Parathyroid adenoma (tissue), 2 donors: ENCODE measurements around the gene LAD1.

Source experiments
- H2AFZ ChIP-seq: fragments of 300-600 bp; sonication (generic); one replicate; pipeline ENCODE4 v1.7.0; 2017; ENCODE audit warnings: antibody characterized with exemption, mild to moderate bottlenecking
- H3K27ac ChIP-seq: fragments of 300-600 bp; sonication (generic); one replicate; pipeline ENCODE4 v1.7.0; 2017
- H3K27me3 ChIP-seq: fragments of 300-600 bp; sonication (generic); one replicate; pipeline ENCODE4 v1.7.0; 2017; ENCODE audit warnings: low read length; ENCODE audit not compliant: control insufficient read depth, insufficient read depth
- H3K36me3 ChIP-seq: fragments of 300-600 bp; sonication (generic); one replicate; pipeline ENCODE4 v1.7.0; 2017; ENCODE audit warnings: low read length; ENCODE audit not compliant: control insufficient read depth, insufficient read depth
- H3K4me1 ChIP-seq: fragments of 300-600 bp; sonication (generic); one replicate; pipeline ENCODE4 v1.7.0; 2017; ENCODE audit warnings: control low read depth
- H3K4me2 ChIP-seq: fragments of 300-600 bp; sonication (generic); one replicate; pipeline ENCODE4 v1.7.0; 2017; ENCODE audit warnings: low read length
- H3K4me3 ChIP-seq: fragments of 300-600 bp; sonication (generic); one replicate; pipeline ENCODE4 v1.7.0; 2017; ENCODE audit warnings: low read depth, low read length
- H3K79me2 ChIP-seq: fragments of 300-600 bp; sonication (generic); one replicate; pipeline ENCODE4 v1.7.0; 2017; ENCODE audit warnings: control low read depth
- H3K9ac ChIP-seq: fragments of 300-600 bp; sonication (generic); one replicate; pipeline ENCODE4 v1.7.0; 2017; ENCODE audit warnings: mild to moderate bottlenecking
- H3K9me3 ChIP-seq: fragments of 300-600 bp; sonication (generic); one replicate; pipeline ENCODE4 v1.7.0; 2017; ENCODE audit warnings: low read length; ENCODE audit not compliant: control insufficient read depth
- CTCF ChIP-seq: fragments of 300-600 bp; sonication (generic); IDR thresholded peaks from one replicate; pipeline ENCODE4 v1.7.0; 2017; ENCODE audit warnings: antibody characterized with exemption, mild to moderate bottlenecking
- donor health status: primary hyperparathyroidism.

LAD1 gene

GRCh38 chr1:201370500-201370899 is 28.6 kb downstream of the LAD1 start:
- Histone ChIP-seq H3K9me3 (no peaks in the 10 kb centered on the region), H2AFZ (no peak overlapping the region), H3K27ac (no peak overlapping the region), H3K9ac (no peak overlapping the region), H3K79me2 (no peaks in the 10 kb centered on the region), H3K4me2 (no peak overlapping the region), H3K27me3 (no peaks in the 10 kb centered on the region), H3K4me1 (no peaks in the 10 kb centered on the region), H3K4me3 (no peak overlapping the region), H3K36me3 (no peaks in the 10 kb centered on the region)
- no peak for TF ChIP-seq CTCF

GRCh38 chr1:201369209-201369608 is 29.9 kb downstream of the LAD1 start:
- Histone ChIP-seq H3K4me1 (no peaks in the 10 kb centered on the region), H2AFZ (no peak overlapping the region), H3K4me3 (no peak overlapping the region), H3K9ac (no peak overlapping the region), H3K27ac (no peak overlapping the region), H3K9me3 (no peaks in the 10 kb centered on the region), H3K4me2 (no peak overlapping the region), H3K79me2 (no peaks in the 10 kb centered on the region), H3K27me3 (no peaks in the 10 kb centered on the region), H3K36me3 (no peaks in the 10 kb centered on the region)
- no peak for TF ChIP-seq CTCF

GRCh38 chr1:201366696-201367095 is 32.4 kb downstream of the LAD1 start:
- Histone ChIP-seq H3K4me2 (no peak overlapping the region), H3K27ac (no peak overlapping the region), H3K9ac (no peak overlapping the region), H3K79me2 (no peaks in the 10 kb centered on the region), H3K9me3 (no peaks in the 10 kb centered on the region), H3K27me3 (no peaks in the 10 kb centered on the region), H3K36me3 (no peaks in the 10 kb centered on the region), H2AFZ (no peak overlapping the region), H3K4me3 (no peak overlapping the region), H3K4me1 (no peaks in the 10 kb centered on the region)
- no peak for TF ChIP-seq CTCF

GRCh38 chr1:201365251-201365650 is 33.9 kb downstream of the LAD1 start:
- Histone ChIP-seq H3K36me3 (no peaks in the 10 kb centered on the region), H2AFZ (no peak overlapping the region), H3K9me3 (no peaks in the 10 kb centered on the region), H3K9ac (no peak overlapping the region), H3K4me3 (no peak overlapping the region), H3K27ac (no peak overlapping the region), H3K27me3 (no peaks in the 10 kb centered on the region), H3K4me2 (no peak overlapping the region), H3K79me2 (no peaks in the 10 kb centered on the region), H3K4me1 (no peaks in the 10 kb centered on the region)
- no peak for TF ChIP-seq CTCF

- Histone ChIP-seq H3K27me3 (no peaks in the 10 kb centered on the region), H3K36me3 (no peaks in the 10 kb centered on the region), H3K27ac (no peak overlapping the region), H3K4me2 (no peak overlapping the region), H3K79me2 (no peaks in the 10 kb centered on the region), H2AFZ (no peak overlapping the region), H3K4me1 (no peaks in the 10 kb centered on the region), H3K4me3 (no peak overlapping the region), H3K9me3 (no peaks in the 10 kb centered on the region), H3K9ac (no peak overlapping the region)
- TF ChIP-seq CTCF: no peak
These were observed 34.4 kb downstream of the LAD1 start for GRCh38 chr1:201364808-201365105.
